Gastrocnemius medialis (tissue), 4 donors: ENCODE measurements around the gene PPIG.

Source experiments
- POLR2A ChIP-seq, 2 donors: fragments of 450-650 bp; IDR thresholded peaks; one replicate each; pipeline ENCODE4 v1.6.1; 2017; ENCODE audit warnings: antibody characterized with exemption in 2 of 2, mild to moderate bottlenecking in 2 of 2, moderate library complexity in 2 of 2
- TF ChIP-seq, protein P1 (sequence below), 5 experiments: fragments of 450-650 bp in 3 of 5; fragments of 200-600 bp in 2 of 5; sonication (generic) in 2 of 5; IDR thresholded peaks in 4 of 5; conservative IDR thresholded peaks in 1 of 5; 1 replicate in 4 of 5; 2 replicates in 1 of 5; pipeline ENCODE4 v1.5.1; 2016 to 2019; ENCODE audit warnings: antibody characterized with exemption in 5 of 5, mild to moderate bottlenecking in 3 of 5, moderate library complexity in 3 of 5

GRCh38 chr2:169572189-169572588 is 12.0 kb upstream of the PPIG start:
- TF ChIP-seq POLR2A (IDR thresholded peaks at IDR 0.05) = no peak
- TF ChIP-seq, protein P1, sequence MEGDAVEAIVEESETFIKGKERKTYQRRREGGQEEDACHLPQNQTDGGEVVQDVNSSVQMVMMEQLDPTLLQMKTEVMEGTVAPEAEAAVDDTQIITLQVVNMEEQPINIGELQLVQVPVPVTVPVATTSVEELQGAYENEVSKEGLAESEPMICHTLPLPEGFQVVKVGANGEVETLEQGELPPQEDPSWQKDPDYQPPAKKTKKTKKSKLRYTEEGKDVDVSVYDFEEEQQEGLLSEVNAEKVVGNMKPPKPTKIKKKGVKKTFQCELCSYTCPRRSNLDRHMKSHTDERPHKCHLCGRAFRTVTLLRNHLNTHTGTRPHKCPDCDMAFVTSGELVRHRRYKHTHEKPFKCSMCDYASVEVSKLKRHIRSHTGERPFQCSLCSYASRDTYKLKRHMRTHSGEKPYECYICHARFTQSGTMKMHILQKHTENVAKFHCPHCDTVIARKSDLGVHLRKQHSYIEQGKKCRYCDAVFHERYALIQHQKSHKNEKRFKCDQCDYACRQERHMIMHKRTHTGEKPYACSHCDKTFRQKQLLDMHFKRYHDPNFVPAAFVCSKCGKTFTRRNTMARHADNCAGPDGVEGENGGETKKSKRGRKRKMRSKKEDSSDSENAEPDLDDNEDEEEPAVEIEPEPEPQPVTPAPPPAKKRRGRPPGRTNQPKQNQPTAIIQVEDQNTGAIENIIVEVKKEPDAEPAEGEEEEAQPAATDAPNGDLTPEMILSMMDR (IDR thresholded peaks at IDR 0.05 in 4 of 5, conservative IDR thresholded peaks at IDR 0.05 in 1 of 5) = no peak
